PC-9 (cell line): Measurements from ENCODE around the gene SLC6A3.

ENCODE experiments used
- EZH2 ChIP-seq: fragments of 200-600 bp; sonication (generic); IDR thresholded peaks from 2 replicates; pipeline ENCODE4 v1.8.0; 2017; ENCODE audit warnings: antibody characterized with exemption, low read depth
- TF ChIP-seq, protein P1 (sequence below): fragments of 200-600 bp; sonication (generic); conservative IDR thresholded peaks from 2 replicates; pipeline ENCODE4 v1.6.1; 2017; ENCODE audit warnings: mixed run types, antibody characterized with exemption, mild to moderate bottlenecking, moderate library complexity

DNA sequence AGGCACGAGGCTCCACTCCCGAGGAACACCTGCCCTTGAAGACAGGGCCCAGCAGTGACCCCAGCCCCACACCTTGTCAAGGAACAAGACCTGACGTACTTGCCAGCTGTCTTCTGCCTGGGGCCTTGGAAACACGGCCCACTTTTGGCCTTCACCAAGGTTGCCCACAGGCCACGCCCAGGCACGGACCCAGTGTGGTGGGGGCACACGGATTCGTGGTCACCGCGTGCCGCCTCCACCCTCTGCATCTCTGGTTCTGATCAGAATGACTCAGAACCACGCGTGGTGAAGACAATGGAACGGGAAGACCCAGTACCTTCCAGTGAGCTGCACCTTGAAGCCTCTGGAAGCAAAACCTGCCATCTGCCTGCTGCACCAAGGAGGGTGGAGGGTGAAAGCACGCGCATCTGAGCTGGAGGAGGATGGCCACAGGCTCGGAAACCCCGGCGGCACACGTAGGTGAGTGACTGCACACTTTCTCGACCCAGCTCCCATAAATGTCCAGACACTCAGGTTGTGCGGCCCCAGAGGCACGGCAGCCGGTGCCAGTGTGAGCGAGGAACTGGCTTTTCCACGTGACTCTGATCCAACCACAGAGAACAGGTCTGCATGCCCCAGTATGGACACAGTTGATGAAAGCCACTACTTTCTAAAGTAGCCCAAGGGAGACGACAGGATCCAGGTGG, 42.0 kb upstream of the SLC6A3 start:
- no peak for TF ChIP-seq EZH2
- TF ChIP-seq, protein P1, sequence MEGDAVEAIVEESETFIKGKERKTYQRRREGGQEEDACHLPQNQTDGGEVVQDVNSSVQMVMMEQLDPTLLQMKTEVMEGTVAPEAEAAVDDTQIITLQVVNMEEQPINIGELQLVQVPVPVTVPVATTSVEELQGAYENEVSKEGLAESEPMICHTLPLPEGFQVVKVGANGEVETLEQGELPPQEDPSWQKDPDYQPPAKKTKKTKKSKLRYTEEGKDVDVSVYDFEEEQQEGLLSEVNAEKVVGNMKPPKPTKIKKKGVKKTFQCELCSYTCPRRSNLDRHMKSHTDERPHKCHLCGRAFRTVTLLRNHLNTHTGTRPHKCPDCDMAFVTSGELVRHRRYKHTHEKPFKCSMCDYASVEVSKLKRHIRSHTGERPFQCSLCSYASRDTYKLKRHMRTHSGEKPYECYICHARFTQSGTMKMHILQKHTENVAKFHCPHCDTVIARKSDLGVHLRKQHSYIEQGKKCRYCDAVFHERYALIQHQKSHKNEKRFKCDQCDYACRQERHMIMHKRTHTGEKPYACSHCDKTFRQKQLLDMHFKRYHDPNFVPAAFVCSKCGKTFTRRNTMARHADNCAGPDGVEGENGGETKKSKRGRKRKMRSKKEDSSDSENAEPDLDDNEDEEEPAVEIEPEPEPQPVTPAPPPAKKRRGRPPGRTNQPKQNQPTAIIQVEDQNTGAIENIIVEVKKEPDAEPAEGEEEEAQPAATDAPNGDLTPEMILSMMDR = no peak
